Endothelial cell of umbilical vein (primary cell): ENCODE data around the gene SNX9. TPM values are rescaled to one million over a fixed set of nuclear protein-coding genes. Genes with fewer than 3 reads are reported as not detected.

ENCODE experiments used
- BruUV-seq: library from RNA; stranded (reverse); fragments of 400-500 nt; replicated peaks from 2 replicates; lab custom pipeline; 2021; lab: Mats Ljungman, UMichigan
- CTCF ChIA-PET: fragments of 300-600, 350-600 bp; sonication (Branson Sonifier 250); formaldehyde crosslinking; loops from one replicate; lab custom pipeline; 2021; ENCODE audit warnings: antibody characterized with exemption, inconsistent platforms; lab: Charles Lee
- POLR2A ChIA-PET: fragments of 300-600, 350-600 bp; sonication (Branson Sonifier 250); formaldehyde crosslinking; loops from one replicate; lab custom pipeline; 2021; ENCODE audit warnings: antibody characterized with exemption, inconsistent platforms; lab: Charles Lee
- DNase-seq: peaks from one replicate; pipeline ENCODE4 v3.0.0-alpha.2; 2011; ENCODE audit warnings: low read depth, low spot score
- FAIRE-seq: peaks from 2 replicates; lab custom pipeline; 2011; peaks lifted over from hg19 to GRCh38; lab: Jason Lieb, UNC
- H2AFZ ChIP-seq: 2 replicates; pipeline ENCODE4 v1.6.0; 2012; ENCODE audit warnings: low read depth, low read length, control low read depth, inconsistent platforms
- H3K27ac ChIP-seq: 2 replicates; pipeline ENCODE4 v1.5.1; 2011; ENCODE audit warnings: low read depth, mild to moderate bottlenecking, control low read depth, low read length, moderate library complexity; ENCODE audit not compliant: insufficient read depth
- H3K27me3 ChIP-seq, 2 experiments: 2 replicates each; pipeline versions ENCODE4 v1.6.0 to v1.6.1; 2011; ENCODE audit warnings: low read length in 2 of 2, mixed read lengths in 1 of 2; ENCODE audit not compliant: control insufficient read depth in 2 of 2, insufficient read depth in 2 of 2
- H3K36me3 ChIP-seq, 2 experiments: 2 replicates in 1 of 2; 3 replicates in 1 of 2; pipeline ENCODE4 v1.5.1; 2011; ENCODE audit warnings: low read length in 2 of 2, mild to moderate bottlenecking in 1 of 2, moderate library complexity in 1 of 2; ENCODE audit not compliant: control insufficient read depth in 2 of 2, insufficient read depth in 2 of 2; ENCODE audit errors: extremely low read depth in 1 of 2
- H3K4me1 ChIP-seq: 3 replicates; pipeline ENCODE4 v1.5.1; 2011; ENCODE audit warnings: mild to moderate bottlenecking, low read length; ENCODE audit not compliant: control insufficient read depth, insufficient read depth; ENCODE audit errors: extremely low read depth
- H3K4me2 ChIP-seq: 2 replicates; pipeline ENCODE4 v1.6.1; 2011; ENCODE audit warnings: low read length, control low read depth, mixed read lengths; ENCODE audit not compliant: insufficient read depth
- H3K4me3 ChIP-seq, 3 experiments: fragments of 200-600 bp in 1 of 3; sonication (generic), shearing (Covaris generic) in 1 of 3; replicated peaks in 1 of 3; 2 replicates each; pipeline ENCODE4 v1.5.1; 2011 to 2016; ENCODE audit warnings: control low read depth in 3 of 3, low read length in 3 of 3, mild to moderate bottlenecking in 2 of 3, inconsistent platforms in 1 of 3, low read depth in 1 of 3, moderate library complexity in 1 of 3; ENCODE audit not compliant: insufficient read depth in 1 of 3
- H3K79me2 ChIP-seq: 2 replicates; pipeline ENCODE4 v1.6.0; 2012; ENCODE audit warnings: low read length, inconsistent platforms; ENCODE audit not compliant: control insufficient read depth, insufficient read depth
- H3K9ac ChIP-seq: replicated peaks from 2 replicates; pipeline ENCODE3; 2011; ENCODE audit warnings: low read length, control low read depth; ENCODE audit not compliant: insufficient read depth; ENCODE audit errors: extremely low read depth
- H3K9me1 ChIP-seq: replicated peaks from 3 replicates; pipeline ENCODE4 v1.6.0; 2011; ENCODE audit warnings: mild to moderate bottlenecking, low read length; ENCODE audit not compliant: control insufficient read depth, insufficient read depth; ENCODE audit errors: extremely low read depth
- H3K9me3 ChIP-seq: replicated peaks from 2 replicates; pipeline ENCODE4 v1.5.1; 2012; ENCODE audit warnings: low read length, inconsistent platforms; ENCODE audit not compliant: control insufficient read depth, insufficient read depth
- H4K20me1 ChIP-seq: replicated peaks from 2 replicates; pipeline ENCODE3; 2011; ENCODE audit warnings: mild to moderate bottlenecking, low read length; ENCODE audit not compliant: control insufficient read depth, insufficient read depth; ENCODE audit errors: extremely low read depth
- EZH2 ChIP-seq: IDR thresholded peaks from 2 replicates; pipeline ENCODE4 v1.6.1; 2012; ENCODE audit warnings: borderline replicate concordance, low read depth, mild to moderate bottlenecking, moderate library complexity, low read length, inconsistent platforms; ENCODE audit not compliant: severe bottlenecking
- FOS ChIP-seq: IDR thresholded peaks from 2 replicates; pipeline ENCODE4 v1.6.1; 2011; ENCODE audit warnings: mild to moderate bottlenecking, low read length, moderate library complexity, borderline replicate concordance; ENCODE audit not compliant: insufficient read depth
- GATA2 ChIP-seq: IDR thresholded peaks from 2 replicates; pipeline ENCODE4 v1.7.0; 2011; ENCODE audit warnings: low read depth, mild to moderate bottlenecking, moderate library complexity, mixed read lengths, low read length; ENCODE audit not compliant: insufficient read length, insufficient read depth
- JUN ChIP-seq: IDR thresholded peaks from 2 replicates; pipeline ENCODE4 v1.6.1; 2011; ENCODE audit warnings: borderline replicate concordance, low read depth; ENCODE audit not compliant: insufficient read length, insufficient read depth
- MYC ChIP-seq: IDR thresholded peaks from one replicate; pipeline ENCODE4 v1.6.1; 2011; ENCODE audit warnings: mild to moderate bottlenecking, low read depth, low read length
- POLR2A ChIP-seq: IDR thresholded peaks from 2 replicates; pipeline ENCODE4 v1.6.1; 2012; ENCODE audit warnings: low read depth, mild to moderate bottlenecking, control low read depth, low read length
- POLR2AphosphoS5 ChIP-seq: IDR thresholded peaks from 2 replicates; pipeline ENCODE4 v1.6.1; 2012; ENCODE audit warnings: low read depth, mild to moderate bottlenecking, control low read depth, low read length, moderate library complexity; ENCODE audit not compliant: insufficient read depth
- dilution Hi-C: fragments of 300-500 bp; cut with MboI; formaldehyde crosslinking; loops from one replicate; pipeline ENCODE4 v1.15.0; 2019; ENCODE audit warnings: low sequenced_read_pairs; ENCODE audit not compliant: extremely low pct_ligation_motif_present
- intact Hi-C: fragments of 100-400 bp; cut with micrococcal nuclease; formaldehyde crosslinking; loops from one replicate; pipeline ENCODE4 v1.10.0; 2022
- polyA plus RNA-seq, 4 experiments: library from polyadenylated mRNA; depleted of rRNA in 3 of 4; stranded (reverse) in 3 of 4; unstranded in 1 of 4; fragments of >200 nt; gene quantifications; 2 replicates each; pipeline versions ENCODE4 v1.2.1 to v1.2.3, GENCODE V29; 2011 to 2012; ENCODE audit warnings: missing spikeins in 1 of 4
- total RNA-seq: library from RNA; stranded (reverse); gene quantifications from 2 replicates; pipeline ENCODE4 v1.2.3, GENCODE V29; 2021
- TF ChIP-seq, protein P1 (sequence below), 2 donors: IDR thresholded peaks; 1 replicate in 1 of 2; 2 replicates in 1 of 2; pipeline ENCODE4 v1.5.1; 2011; ENCODE audit warnings: low read length in 2 of 2, mild to moderate bottlenecking in 2 of 2, moderate library complexity in 2 of 2, control low read depth in 1 of 2, inconsistent platforms in 1 of 2, low read depth in 1 of 2; ENCODE audit not compliant: insufficient read depth in 1 of 2; ENCODE audit errors: extremely low read depth in 1 of 2
- TF ChIP-seq, protein P2 (sequence below): IDR thresholded peaks from 2 replicates; pipeline ENCODE4 v1.6.1; 2011; ENCODE audit not compliant: insufficient read depth, insufficient read length

SNX9 gene
- total and polyA plus RNA-seq, 2 donors (not counting 3 experiments of a cell fraction or from before 2014, with no cell fraction given) = 27.5 to 54.5 TPM

DNA sequence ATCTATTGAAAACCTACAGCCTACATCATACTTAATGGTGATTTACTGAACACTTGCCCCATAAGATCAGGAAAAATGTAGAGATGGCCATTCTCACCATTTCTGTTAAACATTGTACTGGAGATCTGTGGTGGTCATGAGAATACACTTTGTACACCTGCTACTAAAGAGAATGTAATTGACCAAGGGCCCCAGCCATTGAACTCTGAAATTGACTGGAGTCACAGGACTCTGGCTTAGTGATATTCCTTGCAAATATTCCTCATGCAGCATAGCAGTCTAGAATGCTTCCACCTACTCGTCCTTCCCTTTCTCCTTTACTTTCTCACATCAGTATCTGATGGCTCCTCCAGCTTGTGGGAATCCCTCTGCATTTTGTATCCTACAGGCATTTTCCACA, 37.4 kb upstream of the SNX9 start:
- no peaks in the 10 kb centered on the region for H3K36me3 ChIP-seq
- no peak overlapping the region for H3K4me2 ChIP-seq
- H3K79me2 ChIP-seq = no peaks in the 10 kb centered on the region
- no peak for FAIRE-seq
- no peak overlapping the region for H3K4me3 ChIP-seq
- no peak overlapping the region for H2AFZ ChIP-seq
- ChIA-PET POLR2A (no interaction called here), CTCF (no interaction called here)
- no peak overlapping the region for H3K9ac ChIP-seq
- intact Hi-C loops (no loop called here), dilution Hi-C loops (no loop called here)
- DNase-seq = no peak
- H4K20me1 ChIP-seq = no peaks in the 10 kb centered on the region
- no peaks in the 10 kb centered on the region for H3K9me1 ChIP-seq
- TF ChIP-seq, protein P1, sequence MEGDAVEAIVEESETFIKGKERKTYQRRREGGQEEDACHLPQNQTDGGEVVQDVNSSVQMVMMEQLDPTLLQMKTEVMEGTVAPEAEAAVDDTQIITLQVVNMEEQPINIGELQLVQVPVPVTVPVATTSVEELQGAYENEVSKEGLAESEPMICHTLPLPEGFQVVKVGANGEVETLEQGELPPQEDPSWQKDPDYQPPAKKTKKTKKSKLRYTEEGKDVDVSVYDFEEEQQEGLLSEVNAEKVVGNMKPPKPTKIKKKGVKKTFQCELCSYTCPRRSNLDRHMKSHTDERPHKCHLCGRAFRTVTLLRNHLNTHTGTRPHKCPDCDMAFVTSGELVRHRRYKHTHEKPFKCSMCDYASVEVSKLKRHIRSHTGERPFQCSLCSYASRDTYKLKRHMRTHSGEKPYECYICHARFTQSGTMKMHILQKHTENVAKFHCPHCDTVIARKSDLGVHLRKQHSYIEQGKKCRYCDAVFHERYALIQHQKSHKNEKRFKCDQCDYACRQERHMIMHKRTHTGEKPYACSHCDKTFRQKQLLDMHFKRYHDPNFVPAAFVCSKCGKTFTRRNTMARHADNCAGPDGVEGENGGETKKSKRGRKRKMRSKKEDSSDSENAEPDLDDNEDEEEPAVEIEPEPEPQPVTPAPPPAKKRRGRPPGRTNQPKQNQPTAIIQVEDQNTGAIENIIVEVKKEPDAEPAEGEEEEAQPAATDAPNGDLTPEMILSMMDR (IDR thresholded peaks at IDR 0.05; ENCODE audit: extremely low read depth in 1 of 2, insufficient read depth in 1 of 2, low read depth in 1 of 2, low read length in 2 of 2) = no peak
- TF ChIP-seq POLR2A (no peak), POLR2AphosphoS5 (no peak), GATA2 (no peak), MYC (no peak), FOS (no peak), JUN (no peak), EZH2 (no peak)
- TF ChIP-seq, protein P2, sequence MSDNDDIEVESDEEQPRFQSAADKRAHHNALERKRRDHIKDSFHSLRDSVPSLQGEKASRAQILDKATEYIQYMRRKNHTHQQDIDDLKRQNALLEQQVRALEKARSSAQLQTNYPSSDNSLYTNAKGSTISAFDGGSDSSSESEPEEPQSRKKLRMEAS = no peak
- H3K27ac ChIP-seq = no peak overlapping the region
- BruUV-seq = no TSS peak
- H3K27me3 ChIP-seq = peaks cover 0 to 2% of the 10 kb centered on the region in 2 experiments
- H3K4me1 ChIP-seq = no peaks in the 10 kb centered on the region
- H3K9me3 ChIP-seq = no peaks in the 10 kb centered on the region
